DMS 273 (cell line): ENCODE results near the gene NUDT1.

Source experiments
- DNase-seq: peaks from one replicate; lab custom pipeline; 2025; ENCODE audit not compliant: unreplicated experiment; lab: John Stamatoyannopoulos, UW

Gene NUDT1

DNA sequence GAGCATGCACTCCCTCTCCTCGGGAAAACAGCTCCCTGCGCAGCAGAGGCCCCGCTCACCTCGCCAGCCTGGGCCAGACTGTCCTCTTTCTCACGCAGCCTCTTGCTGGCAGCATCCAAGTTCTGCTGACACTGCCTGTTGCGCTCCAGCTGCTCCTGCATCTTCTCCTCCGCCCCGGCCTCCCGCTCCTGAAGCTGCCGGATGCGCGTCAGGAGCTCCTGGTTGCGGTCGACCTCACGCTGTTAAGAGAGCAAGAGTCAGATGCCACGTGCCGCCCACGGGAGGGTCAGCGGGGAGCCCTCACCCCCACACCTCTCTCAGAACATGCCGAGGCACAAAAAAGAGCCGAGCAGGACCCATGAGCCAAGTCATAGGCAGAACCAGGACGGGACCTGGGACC, 19.5 kb upstream of the NUDT1 start:
- no peak for DNase-seq

DNA sequence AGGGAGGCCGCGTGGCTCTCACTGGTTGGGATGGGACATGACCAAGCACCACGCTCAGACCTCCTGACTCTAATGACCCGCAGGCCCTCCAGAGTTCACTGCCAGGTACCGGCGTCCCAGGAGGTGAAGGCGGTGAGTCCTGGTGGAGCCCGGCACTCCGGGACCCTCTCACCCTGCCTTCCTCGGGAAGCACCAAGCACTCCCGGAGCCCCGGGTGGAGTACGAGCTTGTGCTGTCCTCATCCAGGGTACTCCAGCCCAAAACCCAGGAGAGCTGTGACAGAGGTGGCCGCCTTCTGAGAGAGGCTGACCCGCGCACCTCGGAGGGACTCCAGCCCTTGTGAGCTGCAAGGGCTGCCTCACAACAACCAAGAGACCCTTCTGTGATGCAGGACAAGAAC, 18.7 kb upstream of the NUDT1 start:
- DNase-seq: no peak

DNA sequence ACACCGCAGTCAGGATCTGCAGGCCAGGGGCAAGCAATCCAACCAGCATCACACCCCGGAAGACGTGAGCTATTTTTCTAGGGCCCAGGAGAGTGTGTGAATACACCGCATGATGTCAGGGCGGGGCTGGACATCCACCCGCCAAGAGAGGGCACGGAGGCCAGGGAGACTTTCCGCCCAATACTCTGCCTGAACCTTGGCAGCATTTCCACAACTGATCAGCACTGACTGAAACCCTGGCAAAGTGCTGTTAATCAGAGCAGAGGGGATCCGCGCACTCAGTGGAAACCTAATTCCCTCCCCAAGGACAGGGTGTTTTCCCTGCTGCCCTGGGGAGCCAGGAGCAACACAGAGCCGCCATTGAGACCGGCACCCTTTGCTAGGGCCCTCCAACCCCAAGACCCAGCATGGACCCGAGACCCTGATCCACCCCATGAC, 17.5 kb upstream of the NUDT1 start:
- DNase-seq: no peak

DNA sequence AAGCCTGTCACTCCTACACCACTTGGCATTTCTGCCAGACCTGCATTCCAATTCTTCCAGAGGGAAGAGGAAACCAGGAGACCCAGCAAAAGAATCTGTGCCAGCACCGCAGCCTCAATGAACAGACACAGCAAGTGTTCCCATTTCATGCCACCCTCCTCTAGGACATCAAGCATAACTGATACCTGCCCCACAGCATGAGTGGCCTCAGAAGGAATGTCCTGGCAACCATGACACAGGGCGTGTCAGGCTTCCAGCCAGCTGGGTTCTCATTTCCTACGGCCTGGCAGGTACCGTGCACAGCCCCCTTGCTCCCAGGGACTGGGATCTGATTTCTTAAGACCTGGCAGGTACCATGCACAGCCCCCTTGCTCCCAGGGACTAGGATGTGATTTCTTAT, 17.1 kb upstream of the NUDT1 start:
- no peak for DNase-seq

DNA sequence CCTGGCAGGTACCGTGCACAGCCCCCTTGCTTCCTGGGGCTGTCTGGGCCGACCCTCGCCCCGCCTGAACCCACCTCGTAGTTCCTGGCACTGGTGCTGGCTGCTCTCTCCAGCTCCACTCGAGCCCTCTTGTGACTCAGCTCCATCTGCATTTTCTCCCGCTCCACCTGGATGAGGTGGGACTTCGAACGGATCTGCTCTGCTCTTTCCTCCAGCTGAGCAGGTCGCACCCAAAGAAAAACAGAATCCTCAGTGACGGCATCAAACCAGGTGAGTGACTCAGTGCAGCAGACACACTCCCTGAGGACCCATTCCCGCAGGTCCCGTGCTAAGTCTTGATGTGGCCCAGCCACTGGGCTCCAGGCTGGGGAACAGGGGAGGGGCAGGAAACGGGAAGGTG, 16.7 kb upstream of the NUDT1 start:
- DNase-seq: no peak

DNA sequence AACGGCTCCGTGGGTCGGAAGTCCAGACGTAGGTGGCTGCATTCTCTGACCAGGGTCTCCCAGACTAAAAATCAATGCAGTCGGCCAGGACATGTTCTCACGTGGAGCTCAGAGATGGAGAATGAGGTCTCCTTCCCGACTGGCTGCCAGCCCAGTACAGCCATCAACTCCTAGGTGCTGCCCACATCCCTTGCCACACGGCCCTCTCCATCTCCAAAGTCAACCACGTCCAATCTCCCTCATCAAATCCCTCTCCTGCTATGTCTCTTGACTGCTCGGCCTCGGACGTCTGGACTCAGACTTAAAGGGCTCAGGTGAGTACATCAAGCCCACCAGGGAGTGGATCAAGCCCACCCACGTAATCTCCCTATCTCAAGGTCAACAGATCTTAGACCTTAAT, 16.2 kb upstream of the NUDT1 start:
- no peak for DNase-seq

DNA sequence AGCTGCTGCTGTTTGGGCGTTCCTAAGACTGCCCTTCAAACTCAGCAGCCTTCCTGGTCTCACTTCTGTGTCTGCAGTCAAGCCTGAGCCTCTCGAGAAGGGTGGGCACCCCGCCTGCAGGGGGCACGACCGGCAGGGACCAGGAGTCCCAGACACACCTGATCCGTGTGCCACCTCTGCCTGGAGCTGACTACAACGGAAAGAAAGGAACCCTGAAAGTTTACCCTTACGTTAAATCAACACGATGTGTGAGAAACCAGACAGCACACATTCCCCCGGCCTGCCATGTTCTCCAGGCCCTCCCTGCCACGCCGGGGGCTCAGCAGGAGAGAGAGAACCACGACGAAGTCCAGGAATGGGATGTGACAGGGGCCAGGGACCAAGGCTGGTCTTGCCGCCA, 14.3 kb upstream of the NUDT1 start:
- DNase-seq: no peak

DNA sequence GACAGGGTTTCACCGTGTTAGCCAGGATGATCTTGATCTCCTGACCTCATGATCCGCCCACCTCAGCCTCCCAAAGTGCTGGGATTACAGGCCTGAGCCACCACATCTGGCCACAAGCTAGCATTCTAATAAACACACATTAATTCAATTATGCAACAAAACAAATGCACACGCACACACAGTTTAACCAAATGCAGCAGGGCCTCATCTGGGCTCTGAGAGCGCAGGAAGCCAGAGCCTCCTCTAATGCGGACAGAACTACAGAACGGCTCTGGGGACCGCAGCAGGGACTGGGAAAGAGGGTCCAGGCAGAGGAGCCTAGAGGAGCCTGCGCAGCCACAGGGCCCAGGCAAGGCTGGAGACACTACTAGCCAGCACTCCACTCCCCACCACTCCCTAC, 13.1 kb upstream of the NUDT1 start:
- DNase-seq: no peak

DNA sequence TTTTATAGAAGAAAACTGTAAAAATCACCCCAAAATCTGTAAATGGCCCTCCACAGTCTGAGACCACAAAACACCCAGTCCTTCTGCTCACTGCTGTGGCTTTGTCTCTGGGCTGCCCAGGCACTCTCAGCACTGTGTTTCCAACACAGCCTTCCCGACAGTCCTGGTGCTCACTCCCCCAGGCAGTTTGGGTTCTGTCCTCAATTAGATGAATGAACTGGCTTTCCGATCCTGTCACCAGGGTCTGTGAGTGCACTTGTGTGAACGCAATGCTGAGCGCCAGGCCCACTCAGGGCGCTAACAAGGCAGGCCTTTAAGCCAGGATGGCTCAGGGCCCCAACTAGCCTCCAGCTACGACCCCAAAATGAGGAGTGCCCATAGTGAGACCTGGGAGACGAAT, 12.6 kb upstream of the NUDT1 start:
- no peak for DNase-seq

DNA sequence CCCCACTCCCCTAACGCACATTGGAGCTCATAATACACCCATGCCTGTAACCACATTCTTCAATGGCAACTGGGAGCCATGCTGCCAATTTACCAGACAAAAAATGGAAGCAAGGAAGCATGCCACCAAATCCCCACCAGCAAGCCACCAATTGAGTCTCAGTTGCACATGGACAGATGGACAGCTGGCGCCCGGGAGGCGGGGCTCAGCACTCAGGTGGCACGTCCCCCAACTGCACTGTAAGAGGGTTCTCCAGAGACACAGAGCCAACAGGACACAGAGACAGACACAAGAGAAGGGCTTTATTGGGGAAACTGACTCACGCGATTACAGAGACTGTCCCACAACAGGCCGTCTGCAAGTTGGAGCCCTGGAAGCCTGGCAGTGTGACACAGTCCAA, 11.8 kb upstream of the NUDT1 start:
- no peak for DNase-seq

DNA sequence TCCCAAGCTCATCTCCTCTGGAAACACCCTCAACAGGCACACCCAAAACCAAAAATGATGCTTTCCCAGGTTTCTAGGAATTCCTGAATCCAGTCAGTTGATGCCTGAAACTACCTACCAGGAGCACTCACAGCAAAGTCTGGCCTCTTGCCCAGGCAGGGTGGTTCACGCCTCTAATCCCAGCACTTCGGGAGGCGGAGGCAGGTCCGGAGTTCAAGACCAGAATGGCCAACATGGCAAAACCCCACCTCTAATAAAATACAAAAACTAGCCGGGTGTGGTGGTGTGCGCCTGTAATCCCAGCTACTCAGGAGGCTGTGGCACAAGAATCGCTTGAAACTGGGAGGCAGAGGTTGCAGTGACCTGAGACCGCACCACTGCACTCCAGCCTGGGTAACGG, 11.1 kb upstream of the NUDT1 start:
- DNase-seq: no peak

DNA sequence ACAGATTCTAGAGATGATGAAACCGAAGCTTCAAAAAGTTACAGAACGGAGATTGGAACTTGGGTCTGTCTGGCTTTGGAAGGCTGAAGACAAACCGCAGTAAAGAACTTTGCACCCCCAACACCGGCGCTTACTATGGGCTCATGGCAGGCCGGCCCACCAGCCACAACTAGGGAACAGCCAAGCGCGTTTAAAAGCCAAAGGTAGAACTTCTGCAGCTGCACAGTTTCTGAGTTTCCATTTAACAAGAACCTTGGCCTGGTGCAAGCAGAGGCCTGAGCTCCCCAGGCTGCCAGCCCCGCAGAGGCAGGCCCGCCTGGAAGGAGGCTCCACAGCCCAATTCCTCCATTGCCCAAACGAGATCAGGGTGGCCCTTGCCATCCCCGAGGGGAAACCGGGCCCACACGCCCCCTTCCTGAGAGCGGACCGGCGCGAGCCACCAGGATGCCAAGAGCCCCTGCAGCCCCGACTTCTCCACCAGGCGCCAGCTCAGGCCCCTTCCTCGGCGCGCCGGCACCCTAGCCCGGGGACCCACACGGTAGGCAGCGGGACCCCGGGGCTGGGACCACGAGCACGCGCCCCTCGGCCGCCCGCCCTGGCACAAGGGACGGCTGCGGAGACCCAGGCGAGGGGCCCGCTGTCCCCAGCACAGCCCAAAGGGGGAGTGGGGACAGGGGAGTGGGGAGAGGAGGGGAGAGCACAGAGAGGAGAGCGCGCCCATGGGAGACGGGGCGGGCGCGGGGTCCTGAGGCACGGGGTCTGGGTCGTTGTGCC, 9.8 kb upstream of the NUDT1 start:
- peak; percentile 75 for DNase-seq

DNA sequence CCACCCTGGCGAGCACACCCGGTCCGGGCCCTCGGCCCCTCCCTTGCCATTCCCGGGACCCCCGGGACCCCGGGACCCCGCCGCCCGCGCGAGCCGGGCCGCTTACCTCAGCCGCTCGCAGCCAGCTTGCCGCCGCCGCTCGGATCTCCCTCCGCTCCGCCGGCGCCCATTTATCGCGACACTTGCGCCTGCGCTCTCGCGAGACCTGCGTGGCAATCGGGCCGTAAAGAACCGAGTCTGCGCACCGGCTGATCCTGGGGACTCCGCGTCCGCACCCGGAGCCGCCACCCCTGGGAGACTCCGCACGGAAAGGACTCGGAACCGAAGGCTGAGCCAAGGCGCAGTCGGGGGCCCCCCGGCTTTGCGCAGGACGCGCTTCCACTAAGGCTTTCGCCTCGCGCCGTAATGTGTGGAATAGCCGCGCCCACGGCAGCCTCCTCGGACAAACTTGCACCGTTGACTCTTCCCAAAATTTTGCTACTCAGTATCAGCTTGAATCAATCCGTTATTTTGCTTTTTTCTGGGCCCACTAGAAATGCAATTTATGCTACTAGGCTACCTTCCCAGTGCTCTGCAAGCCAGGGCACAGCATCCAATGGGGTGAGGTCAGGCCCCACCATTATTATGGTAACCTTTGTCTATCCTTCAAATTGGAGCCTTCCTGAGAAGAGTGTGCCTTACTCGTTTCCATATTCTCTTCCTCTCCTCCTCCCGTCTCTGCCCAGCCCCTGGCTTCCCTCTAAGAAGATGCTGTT, 9.1 kb upstream of the NUDT1 start, which contains the start of gene MAD1L1:
Gene MAD1L1 (minus strand): TSS at position 180 of the 755 bp plus-strand sequence. CDS start 2,812 bp downstream, outside the sequence.
- DNase-seq: peak; percentile 99

DNA sequence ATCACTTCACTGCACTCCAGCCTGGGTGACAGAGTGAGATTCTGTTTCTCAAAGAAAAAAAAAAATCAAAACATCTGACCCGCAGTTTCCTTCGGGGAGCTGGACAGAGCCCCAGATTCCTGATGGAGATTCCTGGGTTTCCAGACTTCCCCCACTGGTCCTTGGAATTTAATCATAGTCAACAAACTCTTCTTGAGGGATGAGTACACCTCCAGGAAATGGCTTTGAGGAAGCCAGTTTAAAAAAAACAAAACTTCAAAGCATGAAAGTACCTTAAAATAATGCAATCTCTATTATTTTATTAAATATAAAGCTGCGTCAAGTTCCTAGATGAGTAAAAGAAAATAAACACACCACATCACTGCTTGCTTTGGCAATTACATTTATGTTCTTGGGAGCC, 8.1 kb upstream of the NUDT1 start:
- no peak for DNase-seq

DNA sequence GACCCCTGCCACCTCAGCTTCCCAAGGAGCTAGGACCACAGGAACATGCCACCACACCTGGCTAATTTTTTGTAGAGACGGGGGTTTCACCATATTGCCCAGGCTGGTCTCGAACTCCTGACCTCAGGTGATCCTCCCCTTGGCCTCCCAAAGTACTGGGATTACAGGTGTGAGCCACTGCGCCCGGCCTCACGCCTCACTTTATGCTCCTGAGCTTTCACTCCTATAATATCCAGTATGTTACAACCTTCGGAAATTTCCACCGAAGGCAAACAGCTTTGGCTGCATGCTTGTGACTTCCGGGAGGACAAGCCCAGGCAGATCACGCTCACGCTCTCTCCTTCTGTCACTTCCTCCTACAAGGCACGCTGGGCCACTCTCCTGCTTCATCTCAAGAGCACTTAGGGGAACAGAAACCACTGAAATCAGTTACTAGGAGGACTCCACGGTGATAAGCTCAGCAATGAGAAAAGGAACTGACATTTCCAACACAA, 4.9 kb upstream of the NUDT1 start:
- peak; percentile 52 for DNase-seq

DNA sequence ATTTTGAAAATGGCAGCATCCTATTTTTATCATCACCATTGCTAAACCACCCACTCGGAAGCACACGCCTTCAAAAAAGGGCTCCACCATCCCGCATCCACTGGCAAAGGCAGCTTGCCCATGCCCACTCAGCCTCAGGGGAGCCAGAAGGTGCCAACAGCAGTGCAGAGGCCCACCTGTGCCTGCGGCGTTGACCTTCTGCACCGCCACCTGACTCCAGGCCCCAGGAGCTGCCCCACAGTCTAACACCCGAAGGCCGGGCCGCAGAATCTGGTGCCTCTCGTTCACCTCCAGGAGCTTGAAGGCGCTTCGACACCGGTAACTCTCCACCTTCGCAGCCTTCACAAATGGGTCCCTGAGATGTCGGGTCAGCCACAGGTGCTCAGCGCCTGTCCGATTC, 2.8 kb upstream of the NUDT1 start:
- no peak for DNase-seq

DNA sequence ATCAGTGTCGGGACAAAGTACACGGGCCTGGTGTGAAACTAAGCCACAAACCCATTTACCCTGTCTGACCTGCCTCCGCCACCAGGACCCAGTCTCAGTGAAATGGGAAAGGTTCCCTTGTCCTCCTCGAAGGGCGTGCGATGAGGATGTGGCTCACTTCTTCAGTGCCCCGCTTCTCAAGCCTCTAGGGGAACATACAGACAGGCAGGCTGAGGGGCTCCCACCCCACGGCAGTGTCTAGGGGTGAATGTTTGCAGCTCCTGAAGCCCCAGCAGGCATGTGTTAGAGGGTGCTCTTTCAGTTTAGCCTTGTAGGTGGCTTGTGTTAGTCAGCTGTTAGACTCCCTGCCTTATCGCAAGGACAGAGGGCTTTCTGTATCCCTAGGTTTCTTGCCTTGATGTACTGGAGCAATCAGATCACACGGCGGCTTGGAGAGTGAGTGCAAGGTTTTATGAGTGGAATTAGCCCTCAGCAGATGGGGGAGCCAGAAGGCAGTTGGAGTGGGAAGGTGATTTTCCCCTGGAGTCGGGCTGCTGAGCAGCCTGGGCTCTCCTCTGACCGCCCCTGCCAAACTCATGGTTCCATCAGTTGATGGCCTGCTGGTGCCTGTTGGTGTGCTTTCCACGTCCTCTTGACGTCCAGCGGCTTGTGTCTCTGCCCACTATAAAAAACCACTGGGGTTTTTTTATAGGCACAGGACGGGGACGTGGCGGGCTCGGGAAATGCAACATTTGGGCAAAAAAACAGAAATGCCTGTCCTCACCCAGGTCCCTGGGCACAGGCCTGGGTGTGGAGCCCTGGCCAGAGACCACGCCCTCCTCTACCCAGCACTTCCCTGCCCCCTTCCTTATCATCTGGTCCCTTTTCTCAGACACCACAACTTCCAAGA, 759 bp downstream of the NUDT1 start:
- DNase-seq: peak; percentile 91

DNA sequence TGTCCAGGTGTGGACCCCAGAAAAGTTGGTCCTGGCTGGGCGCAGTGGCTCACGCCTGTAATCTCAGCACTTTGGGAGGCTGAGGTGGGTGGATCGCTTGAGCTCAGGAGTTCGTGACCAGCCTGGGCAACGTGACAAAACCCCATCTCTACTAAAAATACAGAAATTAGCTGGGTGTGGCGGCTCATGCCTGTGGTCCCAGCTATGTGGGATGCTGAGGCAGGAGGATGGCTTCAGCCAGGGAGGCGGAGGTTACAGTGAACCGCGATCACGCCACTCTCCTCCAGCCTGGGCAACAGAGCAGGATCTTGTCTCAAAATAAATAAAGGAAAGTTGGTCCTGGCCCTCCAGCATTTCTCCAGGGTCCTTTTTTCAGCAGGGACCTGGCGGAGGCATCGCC, 1.4 kb downstream of the NUDT1 start:
- DNase-seq: no peak

DNA sequence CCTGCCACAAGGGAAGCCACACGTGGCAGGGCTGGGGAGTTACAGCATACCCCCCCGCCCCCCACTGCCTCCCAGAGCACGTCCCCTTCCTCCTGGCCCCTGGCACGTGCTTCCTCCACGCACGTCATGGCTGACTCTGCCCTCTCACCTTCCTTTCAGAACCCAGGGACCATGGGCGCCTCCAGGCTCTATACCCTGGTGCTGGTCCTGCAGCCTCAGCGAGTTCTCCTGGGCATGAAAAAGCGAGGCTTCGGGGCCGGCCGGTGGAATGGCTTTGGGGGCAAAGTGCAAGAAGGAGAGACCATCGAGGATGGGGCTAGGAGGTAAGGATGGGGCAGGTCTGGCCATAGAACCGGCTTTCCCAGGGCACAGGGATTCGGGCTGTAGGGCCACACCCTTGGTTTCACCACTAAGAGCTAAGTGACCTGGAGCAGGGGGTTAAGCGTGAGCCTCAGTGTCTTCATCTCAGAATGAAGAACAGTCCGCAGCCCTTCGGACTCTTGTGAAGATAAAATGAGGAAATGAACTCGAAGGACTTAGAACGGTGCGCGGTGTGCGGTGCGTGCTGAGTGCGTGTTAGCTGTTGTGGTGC, 2.5 kb downstream of the NUDT1 start:
- no peak for DNase-seq

DNA sequence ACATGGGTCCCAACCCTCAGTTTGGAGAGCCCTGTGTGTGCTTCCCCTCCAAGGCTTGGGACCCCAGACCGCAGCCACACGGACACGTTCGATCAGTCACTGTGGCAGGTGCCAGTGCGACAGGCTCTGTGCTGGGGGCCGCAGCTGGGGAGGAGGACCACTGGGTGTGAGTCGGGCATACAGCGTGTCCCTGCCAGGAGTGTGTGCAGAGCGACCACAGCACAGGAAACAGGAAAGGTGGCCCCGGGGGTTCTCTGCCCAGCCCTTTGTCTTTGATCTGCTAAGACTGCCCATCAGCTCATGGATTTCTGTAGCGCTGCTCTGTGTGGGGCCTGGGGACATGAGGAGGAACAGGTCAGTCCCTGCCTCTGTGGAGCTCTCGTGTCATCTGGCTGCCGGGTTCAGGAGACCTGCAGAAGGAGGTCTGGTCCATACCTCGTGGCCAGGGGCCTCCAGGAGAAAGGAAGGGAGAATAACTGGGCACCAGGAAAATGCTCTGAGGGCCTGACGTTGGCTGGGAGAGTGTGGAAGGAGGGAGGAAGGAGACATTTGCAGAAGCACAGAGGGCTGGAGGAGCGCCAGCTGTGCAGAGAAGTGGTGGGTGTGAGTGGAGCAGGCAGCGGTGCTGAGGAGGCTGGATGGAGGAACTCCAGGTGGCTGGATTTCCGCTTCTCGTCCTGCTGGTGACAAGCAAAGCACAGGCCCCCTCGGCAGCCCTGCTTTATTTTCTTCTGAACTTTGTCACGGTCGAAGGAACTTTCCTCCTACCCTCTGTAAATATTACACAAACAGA, 4.1 kb downstream of the NUDT1 start:
- DNase-seq: peak; percentile 63
